HFFc6 (cell line): ENCODE data around the gene HEMK1. TPM values are rescaled to one million over a fixed set of nuclear protein-coding genes. Genes with fewer than 3 reads are reported as not detected.
A peak's percentile ranks its signal among the peaks of the same experiment; 100 is the strongest.

Experiments used
- DNase-seq: peaks from one replicate; pipeline ENCODE4 v3.0.0-alpha.2; 2018
- H3K27ac Mint-ChIP-seq: 2 replicates; pipeline ENCODE4 v1.8.0; 2020; ENCODE audit warnings: mild to moderate bottlenecking, mixed read lengths
- H3K27me3 Mint-ChIP-seq: 2 replicates; pipeline ENCODE4 v1.8.0; 2021; ENCODE audit warnings: mild to moderate bottlenecking, moderate library complexity, mixed read lengths; ENCODE audit not compliant: insufficient read depth
- H3K36me3 Mint-ChIP-seq: 2 replicates; pipeline ENCODE4 v1.8.0; 2021; ENCODE audit warnings: low read depth, mixed read lengths
- H3K4me1 Mint-ChIP-seq: 2 replicates; pipeline ENCODE4 v1.8.0; 2020; ENCODE audit warnings: low read depth, mixed read lengths
- H3K4me3 Mint-ChIP-seq: 2 replicates; pipeline ENCODE4 v1.8.0; 2020; ENCODE audit warnings: mild to moderate bottlenecking, moderate library complexity, mixed read lengths
- H3K9me3 Mint-ChIP-seq: 2 replicates; pipeline ENCODE4 v1.8.0; 2020; ENCODE audit warnings: mild to moderate bottlenecking, mixed read lengths
- CTCF ChIP-seq: fragments of 200-600 bp; sonication (generic); IDR thresholded peaks from 2 replicates; pipeline ENCODE4 v1.5.0; 2021; ENCODE audit warnings: antibody characterized with exemption, mild to moderate bottlenecking
- total RNA-seq, 6 experiments: library from RNA; stranded (reverse); fragmentation: NEBNext Ultra II Directional; extraction: Animal tissue kit (Norgen Biotek cat#: 25700); gene quantifications; 2 replicates in 1 of 6; 3 replicates in 5 of 6; pipeline ENCODE4 v1.2.3, GENCODE V29; 2021

The HEMK1 gene
- total RNA-seq, 6 experiments from 2014 or later, result 17.9 to 20.7 (median 19.2) TPM

- Mint-ChIP-seq H3K36me3 (no peaks in the 10 kb centered on the region), H3K27me3 (peaks cover 48% of the 10 kb centered on the region), H3K4me1 (peaks cover 19% of the 10 kb centered on the region), H3K4me3 (no peak overlapping the region), H3K9me3 (no peaks in the 10 kb centered on the region), H3K27ac (no peak overlapping the region)
- no peak for TF ChIP-seq CTCF
- no peak for DNase-seq
These were observed 36.0 kb upstream of the HEMK1 start for GRCh38 chr3:50533316-50533715.

- no peak overlapping the region for H3K4me3 Mint-ChIP-seq
- no peaks in the 10 kb centered on the region for H3K9me3 Mint-ChIP-seq
- H3K4me1 Mint-ChIP-seq, result peaks cover 19% of the 10 kb centered on the region
- H3K27ac Mint-ChIP-seq, result no peak overlapping the region
- H3K27me3 Mint-ChIP-seq, result peaks cover 46% of the 10 kb centered on the region
- DNase-seq, result no peak
- H3K36me3 Mint-ChIP-seq, result no peaks in the 10 kb centered on the region
- TF ChIP-seq CTCF, result no peak
These were observed 35.4 kb upstream of the HEMK1 start for GRCh38 chr3:50533807-50534461.

- Mint-ChIP-seq H3K9me3 (no peaks in the 10 kb centered on the region), H3K27ac (no peak overlapping the region), H3K4me3 (no peak overlapping the region), H3K36me3 (no peaks in the 10 kb centered on the region), H3K27me3 (peaks cover 41% of the 10 kb centered on the region), H3K4me1 (peaks cover 19% of the 10 kb centered on the region)
- no peak for TF ChIP-seq CTCF
- DNase-seq, result peak; percentile 11
These were observed 34.5 kb upstream of the HEMK1 start for GRCh38 chr3:50534681-50535330.

- TF ChIP-seq CTCF, result no peak
These were observed 32.7 kb upstream of the HEMK1 start for GRCh38 chr3:50536471-50537180.

GRCh38 chr3:50537421-50538129 is 31.7 kb upstream of the HEMK1 start:
- Mint-ChIP-seq H3K36me3 (no peaks in the 10 kb centered on the region), H3K9me3 (no peaks in the 10 kb centered on the region), H3K4me3 (no peak overlapping the region), H3K27ac (no peak overlapping the region), H3K27me3 (peaks cover 25% of the 10 kb centered on the region), H3K4me1 (peaks cover 9% of the 10 kb centered on the region; the same call in 1 of the 2 replicates)
- no peak for TF ChIP-seq CTCF
- DNase-seq, result no peak

More at GRCh38 chr3:50536471-50537180, 32.7 kb upstream of the HEMK1 start:
- DNase-seq, result no peak
- H3K4me3 Mint-ChIP-seq, result no peak overlapping the region
- H3K4me1 Mint-ChIP-seq, result peaks cover 19% of the 10 kb centered on the region
- peaks cover 32% of the 10 kb centered on the region for H3K27me3 Mint-ChIP-seq
- no peaks in the 10 kb centered on the region for H3K36me3 Mint-ChIP-seq
- no peaks in the 10 kb centered on the region for H3K9me3 Mint-ChIP-seq
- no peak overlapping the region for H3K27ac Mint-ChIP-seq
